RKO (cell line): ENCODE results near the gene ABHD17B.
A peak's percentile ranks its signal among the peaks of the same experiment; 100 is the strongest.

Experiments
- DNase-seq: peaks from one replicate; pipeline ENCODE4 v3.0.0-alpha.2; 2016; ENCODE audit warnings: low spot score

ABHD17B gene

GRCh38 chr9:71819115-71819739 lies 91.8 kb downstream of the ABHD17B start:
- peak; percentile 34 for DNase-seq

GRCh38 chr9:71816916-71817451 lies 94.0 kb downstream of the ABHD17B start:
- DNase-seq, result no peak
